Kidney (tissue), 14 donors: ENCODE measurements around the gene CLDN10. TPM values are rescaled to one million over a fixed set of nuclear protein-coding genes. Genes with fewer than 3 reads are reported as not detected.

ENCODE experiments used
- DNase-seq, 5 donors: peaks; one replicate each; pipeline ENCODE4 v3.0.0-alpha.2; 2013 to 2020
- FAIRE-seq: peaks from 2 replicates; lab custom pipeline; 2012; peaks lifted over from hg19 to GRCh38; lab: Jason Lieb, UNC
- H3K27ac ChIP-seq, 2 donors: one replicate each; pipeline ENCODE4 v1.7.0; 2013; ENCODE audit warnings: low read depth in 2 of 2, low read length in 2 of 2, inconsistent platforms in 1 of 2
- H3K27me3 ChIP-seq: one replicate; pipeline ENCODE4 v1.7.1; 2013; ENCODE audit warnings: low read length, inconsistent platforms; ENCODE audit not compliant: control insufficient read depth, insufficient read depth
- H3K36me3 ChIP-seq, 3 donors: one replicate each; pipeline versions ENCODE4 v1.7.0 to v1.7.1; 2013; ENCODE audit warnings: low read length in 3 of 3, control low read depth in 1 of 3, inconsistent platforms in 1 of 3; ENCODE audit not compliant: insufficient read depth in 3 of 3, control insufficient read depth in 2 of 3
- H3K4me1 ChIP-seq, 3 donors: one replicate each; pipeline versions ENCODE4 v1.7.0 to v1.7.1; 2013; ENCODE audit warnings: low read length in 3 of 3, inconsistent platforms in 1 of 3, low read depth in 1 of 3; ENCODE audit not compliant: control insufficient read depth in 2 of 3, insufficient read depth in 2 of 3
- H3K4me3 ChIP-seq, 3 donors: one replicate each; pipeline versions ENCODE4 v1.7.0 to v1.8.1; 2013; ENCODE audit warnings: low read length in 3 of 3, control low read depth in 1 of 3, inconsistent platforms in 1 of 3
- H3K9ac ChIP-seq, 3 donors: one replicate each; pipeline versions ENCODE4 v1.7.0 to v1.7.1; 2013; ENCODE audit warnings: low read length in 3 of 3, control low read depth in 1 of 3, inconsistent platforms in 1 of 3
- H3K9me3 ChIP-seq, 3 donors: one replicate each; pipeline versions ENCODE4 v1.7.0 to v1.7.1; 2013; ENCODE audit warnings: low read length in 3 of 3, control low read depth in 1 of 3, inconsistent platforms in 1 of 3; ENCODE audit not compliant: control insufficient read depth in 2 of 3, insufficient read depth in 1 of 3
- CTCF ChIP-seq: IDR thresholded peaks from 3 replicates; pipeline ENCODE4 v1.5.1; 2012; ENCODE audit warnings: mild to moderate bottlenecking, moderate library complexity, borderline replicate concordance; ENCODE audit not compliant: insufficient read depth; ENCODE audit errors: extremely low read depth
- intact Hi-C: fragments of 100-400 bp; cut with DNase I; formaldehyde crosslinking; loops from one replicate; pipeline ENCODE4 v1.11.1; 2022
- polyA plus RNA-seq: library from polyadenylated mRNA; stranded (reverse); fragments of 350-450 nt; fragmentation: Illumina TruSeq; extraction: RNeasy Lipid Tissue Mini Kit (QIAGEN cat#74804); gene quantifications from one replicate; pipeline ENCODE4 v1.2.3, GENCODE V29; 2014; ENCODE audit warnings: low read depth, low replicate concordance; ENCODE audit not compliant: insufficient read depth
- total RNA-seq: library from RNA; stranded (reverse); fragmentation: NEBNext Ultra II Directional; extraction: Animal tissue kit (Norgen Biotek cat#: 25700); gene quantifications from one replicate; pipeline ENCODE4 v1.2.1, GENCODE V29; 2021
- donor health status: control.
- donor health status: control.
- donor health status: control.
- donor health status: control.
- donor health status: control.
- donor health status: DM: yes; HTN: yes; CAD: no.
- donor health status: Normal renal cell carcinoma (clear cell type).

CLDN10 gene
- total and polyA plus RNA-seq, 2 donors from 2014 or later: 144 to 174 TPM

GRCh38 chr13:95568131-95568530 lies 15.6 kb downstream of the CLDN10 start:
- Histone ChIP-seq H3K9ac (no peak overlapping the region), H3K9me3 (no peaks in the 10 kb centered on the region), H3K4me1 (no peaks in the 10 kb centered on the region), H3K27me3 (no peaks in the 10 kb centered on the region), H3K4me3 (no peak overlapping the region), H3K36me3 (peaks cover 0 to 12% (median 0%) of the 10 kb centered on the region in 3 donors), H3K27ac (no peak overlapping the region)
- DNase-seq (no peak), FAIRE-seq (no peak)
- intact Hi-C loops: no loop called here
- no peak for TF ChIP-seq CTCF

- Histone ChIP-seq H3K27me3 (no peaks in the 10 kb centered on the region), H3K27ac (no peak overlapping the region), H3K4me3 (no peak overlapping the region), H3K9me3 (no peaks in the 10 kb centered on the region), H3K36me3 (peaks cover 0 to 7% (median 0%) of the 10 kb centered on the region in 3 donors), H3K4me1 (no peaks in the 10 kb centered on the region), H3K9ac (no peak overlapping the region)
- DNase-seq: no peak
- TF ChIP-seq CTCF: no peak
- intact Hi-C loops: no loop called here
- no peak for FAIRE-seq
Measured at GRCh38 chr13:95570016-95570415, 17.5 kb downstream of the CLDN10 start.

- DNase-seq: no peak
- no peak overlapping the region for H3K27ac ChIP-seq
- no peaks in the 10 kb centered on the region for H3K4me1 ChIP-seq
- no peaks in the 10 kb centered on the region for H3K9me3 ChIP-seq
- H3K27me3 ChIP-seq: no peaks in the 10 kb centered on the region
- H3K4me3 ChIP-seq: no peak overlapping the region
- no peak for FAIRE-seq
- intact Hi-C loops: no loop called here
- H3K36me3 ChIP-seq: peaks cover 0 to 7% (median 0%) of the 10 kb centered on the region in 3 donors
- no peak overlapping the region for H3K9ac ChIP-seq
- no peak for TF ChIP-seq CTCF
Measured at GRCh38 chr13:95571941-95572340, 19.4 kb downstream of the CLDN10 start.

- no peaks in the 10 kb centered on the region for H3K9me3 ChIP-seq
- no peaks in the 10 kb centered on the region for H3K27me3 ChIP-seq
- no peak overlapping the region for H3K9ac ChIP-seq
- FAIRE-seq: no peak
- no peak overlapping the region for H3K27ac ChIP-seq
- no peaks in the 10 kb centered on the region for H3K4me1 ChIP-seq
- intact Hi-C loops: no loop called here
- H3K36me3 ChIP-seq: peaks cover 0 to 7% (median 0%) of the 10 kb centered on the region in 3 donors
- no peak for DNase-seq
- no peak for TF ChIP-seq CTCF
- no peak overlapping the region for H3K4me3 ChIP-seq
Measured at GRCh38 chr13:95573221-95573620, 20.7 kb downstream of the CLDN10 start.
